HG03432 (cell line): ENCODE results near the gene SUN5.

Experiments
- ATAC-seq: cut with Tn5 transposase; IDR thresholded peaks from one replicate; pipeline ENCODE4 v1.9.1; 2021; ENCODE audit warnings: mild to moderate bottlenecking, moderate library complexity; ENCODE audit not compliant: unreplicated experiment

Gene SUN5

DNA sequence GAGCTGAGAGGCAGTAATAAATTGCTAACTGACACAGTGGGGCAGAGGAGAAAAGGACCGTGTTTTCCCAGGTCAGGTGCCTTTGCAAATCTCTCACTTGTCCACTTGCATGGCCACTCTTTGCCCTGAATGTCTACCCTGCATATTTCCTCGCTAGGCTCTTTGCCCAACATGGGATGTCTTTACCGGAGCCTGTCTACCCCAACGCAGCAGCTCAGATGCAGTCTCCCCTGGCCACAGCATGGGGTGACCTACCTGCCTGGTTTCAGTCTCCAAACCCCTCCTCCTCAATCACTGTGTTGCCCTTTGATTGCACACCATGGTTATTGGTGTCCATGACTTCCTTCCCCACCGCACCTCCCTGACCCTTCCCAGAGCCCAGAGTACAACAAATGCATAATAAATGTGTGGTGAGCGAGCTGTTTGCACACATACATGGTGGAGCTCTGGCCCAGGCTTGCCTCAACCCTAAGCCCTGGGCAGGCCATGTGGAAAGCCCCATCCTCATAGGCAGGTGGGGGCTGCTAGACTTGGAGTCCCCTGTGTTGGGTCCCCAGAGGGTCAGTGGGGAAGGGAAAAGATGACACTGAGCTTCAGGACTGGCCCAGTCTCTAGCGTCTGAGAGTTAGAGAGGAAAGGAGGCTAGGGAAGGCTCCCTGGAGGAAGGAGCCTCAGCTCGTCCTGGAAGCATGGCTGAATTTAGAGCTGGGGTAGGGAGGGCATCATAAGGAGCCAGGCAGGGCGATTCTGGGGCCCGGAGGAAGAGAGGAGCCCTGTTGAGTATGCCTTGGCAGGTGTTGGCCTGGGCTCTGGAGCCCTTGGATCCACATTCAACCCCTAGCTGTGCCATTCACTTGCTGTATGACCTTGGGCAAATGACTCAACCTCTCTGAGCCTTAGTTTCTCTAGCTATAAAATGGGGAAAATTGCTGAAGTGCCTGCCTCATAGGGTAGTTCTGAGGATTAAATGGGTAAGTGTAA lies 22.8 kb upstream of the SUN5 start:
- no peak for ATAC-seq

DNA sequence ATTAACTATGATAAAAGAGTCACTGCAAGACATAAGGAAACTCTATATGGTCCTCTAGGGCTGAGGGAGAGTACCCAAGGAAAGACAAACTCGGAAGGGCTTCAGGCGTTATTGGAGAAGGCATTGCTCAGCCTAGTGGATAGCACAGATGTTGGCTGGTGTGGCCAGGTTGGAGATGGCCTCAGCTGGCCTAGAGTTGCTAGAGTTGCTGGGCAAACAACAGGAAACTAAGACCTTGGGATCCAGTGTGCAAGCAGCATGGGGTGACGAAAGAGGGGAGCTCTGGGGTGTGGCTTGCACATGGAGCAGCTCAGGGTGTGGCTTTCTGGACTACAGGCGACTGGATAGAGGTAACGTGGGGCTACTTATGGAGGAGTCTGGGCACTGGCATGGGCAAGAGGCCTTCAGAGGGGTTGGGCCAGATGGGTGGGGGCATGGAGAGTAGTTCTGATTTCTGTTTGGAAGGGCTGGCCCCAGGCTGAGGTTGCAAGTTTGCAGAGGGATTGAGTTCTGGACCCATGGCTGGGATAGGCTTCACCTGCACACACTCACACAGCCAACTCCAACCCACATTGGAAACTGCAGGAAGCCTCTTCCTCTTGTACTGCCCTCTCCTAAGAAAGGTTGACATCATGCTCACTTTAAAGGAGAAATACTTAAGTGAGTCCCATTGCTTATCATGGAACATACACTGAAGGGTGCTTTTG lies 22.0 kb upstream of the SUN5 start:
- no peak for ATAC-seq

DNA sequence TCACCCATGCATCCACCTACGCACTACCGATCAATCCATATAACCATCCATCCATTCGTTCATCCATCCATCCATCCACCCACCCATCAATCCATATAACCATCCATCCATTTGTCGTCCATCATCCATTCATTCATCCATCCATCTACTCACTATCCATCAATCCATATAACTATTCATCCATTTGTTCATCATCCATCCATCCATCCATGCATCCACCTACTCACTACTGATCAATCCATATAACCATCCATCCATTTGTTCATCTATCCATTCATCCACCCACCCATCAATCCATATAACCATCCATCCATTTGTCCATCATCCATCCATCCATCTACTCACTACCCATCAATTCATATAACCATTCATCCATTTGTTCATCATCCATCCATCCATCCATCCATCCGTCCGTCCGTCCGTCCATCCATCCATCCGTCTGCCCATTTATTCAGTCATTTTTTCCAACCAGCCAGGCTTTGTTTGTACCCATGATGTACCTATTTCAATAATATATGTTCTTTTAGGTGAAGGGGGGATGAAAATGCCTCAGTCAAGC lies 21.2 kb upstream of the SUN5 start:
- no peak for ATAC-seq

DNA sequence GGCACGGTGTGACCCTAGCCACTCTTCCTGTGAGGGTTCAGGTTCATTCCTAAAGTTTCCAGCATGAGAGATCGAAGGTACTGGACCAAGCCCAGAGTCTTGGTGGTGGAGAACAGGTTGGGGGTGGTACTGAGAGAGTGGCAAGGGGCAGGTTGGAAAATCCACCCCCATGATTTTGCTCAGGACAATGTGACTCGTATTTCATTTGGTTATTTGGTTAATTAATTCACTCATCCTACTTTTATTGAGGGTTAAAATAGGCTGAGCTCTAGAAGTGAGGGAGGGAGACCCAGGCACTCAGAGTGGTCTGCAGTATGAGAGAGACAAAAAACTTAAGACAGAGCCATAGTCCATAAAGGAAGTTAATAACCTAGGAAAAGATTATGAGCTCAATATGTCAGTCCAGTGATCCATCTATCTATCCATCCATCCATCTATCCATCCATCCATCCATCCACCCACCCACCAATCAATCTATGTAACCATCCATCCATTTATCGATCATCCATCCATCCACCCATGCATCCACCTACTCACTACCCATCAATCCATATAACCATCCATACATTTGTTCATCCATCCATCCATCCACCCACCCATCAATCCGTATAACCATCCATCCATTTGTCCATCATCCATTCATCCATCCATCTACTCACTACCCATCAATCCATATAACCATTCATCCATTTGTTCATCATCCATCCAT lies 20.5 kb upstream of the SUN5 start:
- ATAC-seq, result no peak

DNA sequence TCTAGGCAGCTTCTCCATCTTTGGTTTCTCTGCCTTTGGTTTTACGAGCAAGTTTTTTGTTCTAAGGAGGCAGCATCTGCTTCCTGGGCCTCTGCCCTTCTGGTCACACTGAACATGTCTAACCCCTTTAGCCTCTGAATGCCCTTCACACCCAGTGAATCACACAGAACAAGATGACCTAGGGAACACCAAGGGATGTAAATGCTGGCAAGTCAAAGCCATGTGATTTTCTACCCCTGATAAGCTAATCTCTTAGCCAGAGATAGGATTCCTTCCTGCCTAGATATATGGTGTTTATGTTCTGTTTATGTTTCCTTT lies 20.0 kb upstream of the SUN5 start:
- ATAC-seq, result no peak

DNA sequence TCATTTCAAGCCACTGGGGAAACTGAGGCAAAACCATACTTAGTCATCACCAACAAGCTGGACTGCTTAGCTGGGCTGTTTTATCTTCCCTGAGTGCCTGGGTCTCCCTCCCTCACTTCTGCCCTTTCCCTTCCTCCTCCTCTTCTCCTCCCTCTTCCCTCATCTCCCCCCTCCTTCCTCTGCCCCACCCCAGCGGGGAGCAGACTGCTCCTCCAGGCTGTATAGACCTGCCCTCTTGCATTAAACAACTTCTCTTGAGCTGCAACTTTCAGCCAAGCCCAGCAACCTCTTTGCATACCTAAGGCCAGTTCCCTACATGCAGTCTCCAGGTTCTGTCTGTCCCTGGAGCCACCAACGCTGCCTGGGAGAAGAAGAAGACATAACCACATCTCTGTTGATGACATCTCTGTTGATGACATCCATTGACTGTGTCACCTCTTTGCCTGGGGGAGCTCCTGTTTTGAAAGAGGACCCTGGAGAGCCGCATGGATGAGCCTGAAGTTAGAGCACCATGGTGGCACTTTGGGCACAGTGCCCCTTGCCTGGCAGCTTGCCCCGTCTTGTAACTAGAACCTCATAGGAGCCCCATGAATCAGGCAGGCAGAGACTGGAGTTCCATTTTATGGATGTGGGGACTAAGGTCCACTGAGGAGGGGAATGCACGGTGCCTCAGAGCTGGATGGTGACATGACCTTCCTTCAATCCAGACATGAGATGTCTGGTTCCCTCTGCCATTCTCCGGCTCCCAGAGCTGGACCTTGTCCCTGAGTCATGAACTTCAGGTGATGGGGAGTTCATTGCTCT lies 19.4 kb upstream of the SUN5 start:
- ATAC-seq, result no peak

DNA sequence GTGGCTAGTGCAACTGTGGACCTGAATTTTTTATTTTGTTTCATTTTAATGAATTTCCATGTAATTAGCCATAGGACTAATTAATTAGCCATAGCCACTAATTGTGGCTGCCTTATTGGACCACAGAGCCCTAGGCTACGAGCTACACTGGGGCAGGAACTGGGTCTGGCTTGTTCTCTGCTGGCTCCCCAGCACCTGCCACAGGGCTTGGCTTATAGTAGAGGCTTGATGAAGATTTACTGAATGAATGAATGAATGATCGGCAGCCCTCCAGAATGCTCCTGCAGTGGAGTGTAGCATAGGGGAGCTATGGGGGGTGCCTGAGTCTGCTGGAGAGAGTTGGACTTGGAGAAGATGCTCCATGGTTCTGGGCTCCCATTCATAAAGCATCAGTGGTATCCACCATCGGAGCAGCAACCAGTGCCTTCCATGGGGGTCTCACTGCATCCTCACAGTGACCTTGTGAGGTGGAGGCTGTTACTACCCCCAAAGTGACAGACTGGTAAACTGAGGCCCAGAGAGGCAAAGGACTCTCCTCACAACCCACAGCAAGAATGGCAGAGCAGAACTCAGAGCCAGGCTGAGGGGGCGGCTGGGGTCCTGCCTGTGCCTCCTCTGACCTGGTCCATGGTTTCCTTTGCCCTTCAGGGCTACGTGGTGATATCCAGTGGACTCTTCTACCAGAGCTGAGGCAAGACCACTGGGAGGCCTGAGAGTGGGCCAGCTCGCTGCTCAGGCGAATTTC lies 18.6 kb upstream of the SUN5 start:
- no peak for ATAC-seq

DNA sequence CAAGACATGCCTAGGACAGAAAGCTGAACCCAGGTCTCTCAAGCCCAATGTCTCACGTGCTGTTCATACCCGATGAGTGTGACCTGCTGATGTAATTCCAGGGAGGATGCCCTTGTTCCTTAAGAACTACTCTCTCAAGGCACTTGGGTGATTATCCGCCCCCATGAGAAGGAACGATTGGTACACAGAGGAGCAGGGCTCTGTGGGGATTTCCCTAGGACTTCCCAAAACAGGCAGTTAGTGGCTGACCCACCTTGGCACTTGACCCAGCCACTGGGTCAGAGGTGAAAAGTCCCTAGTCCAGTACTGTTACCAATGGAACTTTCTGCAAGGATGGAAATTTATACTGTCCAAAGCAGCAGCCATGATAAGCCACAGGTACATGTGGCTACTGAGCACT lies 18.1 kb upstream of the SUN5 start:
- no peak for ATAC-seq

DNA sequence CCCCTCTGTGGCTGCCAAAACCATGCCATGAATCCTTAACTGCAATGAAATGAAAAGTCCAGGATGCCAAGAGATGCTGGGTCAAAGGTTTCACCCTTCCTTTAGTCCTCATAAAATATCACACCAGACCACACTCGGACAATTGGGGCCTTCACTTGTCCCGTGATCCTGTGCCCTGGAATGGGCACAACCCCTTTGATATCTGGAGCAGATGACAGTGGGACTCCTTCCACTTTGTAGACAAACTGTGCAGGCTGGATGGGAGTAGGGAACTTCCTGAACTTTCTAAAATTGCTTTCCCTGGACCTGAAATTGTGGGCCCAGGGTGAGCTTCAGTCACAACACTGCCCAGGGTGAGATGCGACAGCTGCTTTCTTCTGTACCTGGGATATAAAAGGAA lies 17.6 kb upstream of the SUN5 start:
- no peak for ATAC-seq

DNA sequence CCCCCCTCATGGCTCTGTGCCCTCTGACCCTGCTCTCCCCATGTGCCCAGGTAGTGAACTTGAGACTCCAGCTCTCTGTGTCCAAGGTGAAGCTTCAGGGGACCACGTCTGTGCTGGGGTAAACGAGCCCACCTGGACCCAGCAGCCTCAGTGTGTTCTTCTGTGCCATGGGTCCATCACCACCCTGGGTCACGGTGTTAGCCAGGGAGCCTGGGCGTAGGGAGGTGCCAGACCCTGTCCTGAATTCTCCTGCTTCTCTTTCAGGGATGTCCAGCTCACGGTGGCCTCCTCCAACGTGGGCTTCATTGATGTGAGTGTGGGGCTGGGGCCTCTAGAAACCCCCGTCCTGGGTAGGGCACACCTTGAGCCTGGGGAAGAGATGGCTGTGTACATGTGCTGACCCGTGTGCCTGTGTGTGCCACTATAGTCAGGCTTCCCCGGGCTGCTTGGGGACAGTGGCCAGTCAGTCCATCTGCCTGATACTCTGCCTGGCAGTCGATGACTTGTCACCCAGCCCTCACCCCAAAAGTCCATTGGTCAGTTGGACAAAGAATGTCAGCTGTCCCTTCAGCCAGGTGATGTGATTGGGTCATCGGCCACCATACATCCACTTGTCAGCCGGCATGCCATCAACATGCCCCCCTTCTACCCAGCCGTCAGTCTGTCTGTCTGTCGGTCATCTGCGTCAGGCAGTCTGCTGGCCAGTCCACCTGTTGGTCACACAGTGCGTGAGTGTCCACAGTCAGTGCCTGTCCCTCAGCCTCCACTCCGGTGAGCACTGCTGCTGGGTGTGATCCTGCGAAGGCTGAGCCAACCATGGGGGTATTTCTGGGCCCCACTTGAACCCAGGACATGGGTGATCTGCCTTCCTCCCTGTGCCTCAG lies 16.3 kb upstream of the SUN5 start:
- no peak for ATAC-seq

DNA sequence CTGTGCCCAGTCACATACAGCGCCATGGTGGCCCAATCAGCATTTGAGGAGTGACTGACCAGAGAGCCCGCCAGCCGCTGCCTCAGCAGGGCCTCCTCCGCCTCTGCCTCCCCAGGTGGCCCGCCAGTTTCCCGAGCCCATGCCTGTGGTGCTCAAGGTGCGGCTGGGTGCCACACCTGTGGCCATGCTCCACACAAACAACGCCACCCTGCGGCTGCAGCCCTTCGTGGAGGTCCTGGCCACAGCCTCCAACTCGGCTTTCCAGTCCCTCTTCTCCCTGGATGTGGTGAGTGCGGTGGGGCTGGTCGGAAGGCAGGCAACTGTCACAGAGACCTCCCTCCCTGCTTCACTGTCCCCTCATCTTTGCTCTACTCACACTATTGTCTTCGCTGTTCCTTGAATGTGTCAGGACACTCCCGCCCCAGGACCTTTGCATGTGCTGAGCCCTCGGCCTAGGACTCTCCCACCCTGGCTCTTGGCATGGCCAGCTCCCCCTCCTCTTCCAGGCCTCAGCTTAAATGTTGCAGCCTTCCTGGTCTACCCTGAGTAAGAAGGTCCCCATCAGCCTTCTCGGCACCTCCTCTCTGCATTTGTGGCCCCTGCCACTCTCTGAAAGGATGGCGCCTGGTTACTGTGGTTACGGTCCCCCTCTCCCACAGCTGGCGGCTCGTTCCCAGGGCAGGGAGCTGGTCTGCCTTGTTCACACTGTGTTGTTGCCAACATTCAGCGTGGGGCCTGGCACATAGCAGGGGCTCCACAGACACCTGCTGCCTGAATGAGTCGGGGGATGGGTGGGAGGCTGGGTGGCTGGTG lies 15.4 kb upstream of the SUN5 start:
- ATAC-seq, result no peak

DNA sequence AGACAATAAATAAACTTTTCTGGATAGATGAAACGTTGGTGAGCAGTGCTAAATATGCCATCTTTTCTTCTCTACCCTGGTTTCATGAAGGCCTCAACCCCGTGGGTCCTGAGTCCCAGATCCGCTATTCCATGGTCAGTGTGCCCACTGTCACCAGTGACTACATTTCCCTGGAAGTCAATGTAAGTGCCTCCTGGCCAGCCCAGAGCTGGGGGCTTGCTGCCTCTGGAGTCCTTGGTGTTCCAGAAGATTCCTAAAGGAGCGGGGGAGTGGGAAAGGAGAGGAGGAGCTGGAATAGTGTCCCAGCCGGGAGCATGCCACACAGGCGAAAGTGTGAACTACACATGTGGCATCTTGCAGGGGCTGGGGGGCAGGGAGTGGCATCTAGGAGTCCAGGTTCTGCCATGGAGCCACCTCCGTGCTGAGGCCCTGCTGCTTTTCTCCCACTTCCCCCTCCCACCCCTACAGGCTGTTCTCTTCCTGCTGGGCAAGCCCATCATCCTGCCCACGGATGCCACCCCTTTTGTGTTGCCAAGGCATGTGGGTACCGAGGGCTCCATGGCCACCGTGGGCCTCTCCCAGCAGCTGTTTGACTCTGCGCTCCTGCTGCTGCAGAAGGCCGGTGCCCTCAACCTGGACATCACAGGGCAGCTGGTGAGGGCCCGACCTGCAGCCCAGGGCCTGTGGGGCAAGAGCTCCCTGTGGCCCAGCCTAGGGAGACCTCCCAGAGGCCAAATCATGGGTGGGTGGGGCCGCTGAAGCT lies 14.1 kb upstream of the SUN5 start:
- no peak for ATAC-seq

DNA sequence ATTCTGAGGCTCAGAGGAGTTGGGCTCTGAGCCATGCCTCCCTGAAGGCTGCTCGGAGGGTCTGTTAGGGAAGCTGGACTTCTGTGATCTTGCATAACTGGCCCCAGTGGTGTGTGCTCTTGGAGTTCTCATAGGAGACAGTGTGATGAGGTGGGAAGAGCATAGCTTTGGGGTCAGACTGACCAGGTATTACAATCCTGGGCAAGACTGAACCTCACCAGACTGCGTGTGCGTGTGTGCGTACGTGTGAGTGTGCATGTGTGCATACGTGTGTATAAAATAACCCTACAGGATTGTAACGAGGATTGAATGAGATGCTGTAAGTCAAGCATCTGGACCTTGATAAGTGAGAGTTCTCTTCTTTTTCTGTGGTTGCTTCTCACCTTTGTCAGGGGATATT lies 13.3 kb upstream of the SUN5 start:
- no peak for ATAC-seq

DNA sequence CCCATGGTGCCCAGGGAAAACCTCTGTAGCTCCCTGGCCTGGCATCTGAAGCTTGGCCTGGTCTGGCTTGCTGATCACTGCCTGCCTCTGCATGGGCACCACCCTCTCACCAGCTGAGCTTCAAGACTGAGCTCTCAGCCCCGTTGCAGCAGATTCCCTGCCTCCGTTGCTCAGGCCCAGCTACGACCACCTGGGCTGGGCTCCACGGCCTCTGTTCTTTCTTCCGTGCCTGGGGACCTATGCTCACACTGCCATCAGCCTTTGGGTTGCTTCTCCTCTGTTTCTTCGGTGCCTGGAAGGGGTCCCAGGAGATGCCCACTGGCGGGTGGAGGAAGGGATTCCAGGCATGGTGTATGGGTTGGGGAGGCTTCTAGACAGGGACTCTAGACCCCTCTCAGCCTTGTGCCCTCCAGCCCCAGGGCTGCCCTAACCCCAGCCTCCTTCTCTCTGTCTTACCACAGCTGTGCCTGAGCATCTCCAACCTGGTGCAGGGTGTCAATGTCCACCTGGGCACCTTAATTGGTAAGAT lies 12.4 kb upstream of the SUN5 start:
- no peak for ATAC-seq

DNA sequence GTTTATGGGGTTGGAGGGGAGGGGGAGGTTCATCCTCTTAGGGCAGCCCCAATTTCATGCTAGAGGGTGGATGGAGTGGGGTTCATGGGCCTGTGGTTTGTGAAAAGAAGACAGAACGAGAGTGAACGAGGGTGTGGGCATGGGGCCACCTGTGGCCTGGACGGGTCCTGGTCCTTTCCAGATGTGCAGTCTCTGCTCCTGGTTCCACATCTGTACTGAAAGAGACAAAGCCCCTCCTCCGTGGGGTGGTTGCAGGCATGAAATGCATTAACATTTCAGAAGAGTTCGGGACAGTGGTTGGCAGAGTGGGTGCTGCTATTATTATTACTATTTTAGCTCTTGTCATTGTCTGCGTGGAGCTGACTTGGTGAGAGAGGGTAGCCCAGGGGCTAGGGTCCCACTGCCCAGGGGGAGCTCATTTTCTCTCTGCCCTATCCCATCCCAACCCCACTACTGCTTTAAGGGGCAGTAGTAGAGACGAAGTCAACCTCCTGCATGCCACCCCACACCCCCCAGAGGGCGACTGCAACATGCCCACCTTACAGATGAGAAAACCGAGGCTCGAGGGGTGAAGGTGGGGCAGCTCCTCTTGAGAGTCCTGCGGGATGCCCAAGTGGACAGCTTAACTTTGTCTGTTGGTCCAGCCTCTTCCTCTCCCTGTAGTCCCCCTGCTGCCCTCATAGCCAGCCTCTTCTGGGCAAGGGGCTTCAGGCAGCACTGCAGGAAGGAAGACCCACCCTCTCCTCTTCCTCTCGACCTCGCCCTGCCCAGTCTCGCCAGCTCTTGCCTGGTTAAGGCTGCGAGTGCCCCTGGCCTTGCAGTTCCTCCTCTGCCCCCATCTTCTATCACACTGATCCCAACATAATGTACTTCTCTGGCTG lies 11.7 kb upstream of the SUN5 start:
- no peak for ATAC-seq

DNA sequence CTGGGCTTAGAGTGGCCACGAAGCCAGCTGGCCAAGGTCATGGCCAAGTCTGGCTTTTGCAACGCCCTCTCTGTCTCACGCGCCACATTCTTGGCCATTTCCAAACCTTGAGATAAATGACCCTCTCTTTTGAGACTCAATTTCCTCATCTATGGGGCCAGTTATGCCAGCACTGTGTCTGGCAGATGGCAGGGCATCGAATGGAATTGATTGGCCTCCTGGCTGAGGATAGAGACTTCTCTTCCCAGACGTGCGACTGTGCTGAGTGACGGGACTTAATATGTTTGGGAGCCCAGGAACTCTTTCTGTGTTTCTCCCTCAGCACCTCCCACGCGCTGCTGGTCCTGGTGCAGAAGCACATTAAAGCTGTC lies 10.9 kb upstream of the SUN5 start:
- no peak for ATAC-seq
